Gastrocnemius medialis (tissue), 4 donors: Measurements from ENCODE around the gene VKORC1L1. TPM values are rescaled to one million over a fixed set of nuclear protein-coding genes. Genes with fewer than 3 reads are reported as not detected.
"Not testable (repeated sequence)": the region's sequence is repeated elsewhere in the genome, so short reads cannot be mapped to it uniquely, and the experiment has no call there.

Source experiments
- ATAC-seq, 2 donors: fragments of 150-250 bp; one replicate each; pipeline ENCODE4 v1.9.1; 2016
- DNase-seq, 2 donors: peaks; one replicate each; pipeline ENCODE4 v3.0.0-alpha.2; 2019
- H3K27ac ChIP-seq, 4 donors: fragments of 200-600 bp; sonication (generic); 1 replicate in 1 of 4; 2 replicates in 3 of 4; pipeline ENCODE4 v1.5.1; 2016 to 2018; ENCODE audit warnings: mild to moderate bottlenecking in 2 of 4, moderate library complexity in 1 of 4
- H3K27me3 ChIP-seq, 3 donors: fragments of 200-600 bp; sonication (generic) in 2 of 3; 1 replicate in 1 of 3; 2 replicates in 2 of 3; pipeline versions ENCODE4 v1.5.1 to v1.6.0; 2016 to 2019; ENCODE audit warnings: mild to moderate bottlenecking in 1 of 3, moderate library complexity in 1 of 3
- H3K36me3 ChIP-seq, 2 donors: fragments of 200-600 bp; sonication (generic) in 1 of 2; one replicate each; pipeline ENCODE4 v1.5.1; 2017 to 2018
- H3K4me1 ChIP-seq, 2 donors: fragments of 200-600 bp; sonication (generic) in 1 of 2; one replicate each; pipeline ENCODE4 v1.5.1; 2016 to 2017; ENCODE audit warnings: mild to moderate bottlenecking in 2 of 2
- H3K4me3 ChIP-seq, 4 donors: fragments of 200-600 bp; sonication (generic) in 3 of 4; 1 replicate in 1 of 4; 2 replicates in 3 of 4; pipeline ENCODE4 v1.5.1; 2016 to 2019; ENCODE audit warnings: mild to moderate bottlenecking in 2 of 4
- H3K9me3 ChIP-seq, 3 donors: fragments of 200-600 bp; sonication (generic) in 2 of 3; 1 replicate in 1 of 3; 2 replicates in 2 of 3; pipeline ENCODE4 v1.5.1; 2016 to 2019
- in situ Hi-C, 4 donors: fragments of 200-750 bp; cut with MboI; loops; one replicate each; pipeline versions ENCODE4 v1.15.0 to v1.8.0; 2017; ENCODE audit warnings: low sequenced_read_pairs in 4 of 4
- intact Hi-C: fragments of 100-400 bp; cut with DNase I; formaldehyde crosslinking; loops from one replicate; pipeline ENCODE4 v1.15.1; 2023; ENCODE audit warnings: low total_unique reads
- total RNA-seq, 4 donors: library from RNA; depleted of rRNA; stranded (reverse); fragments of >200 nt; gene quantifications; one replicate each; pipeline versions ENCODE4 v1.1.0 to v1.2.3, GENCODE V29; 2016

VKORC1L1 gene
- total RNA-seq, 4 donors from 2014 or later: 11.5 to 17.5 (median 14.9) TPM

DNA sequence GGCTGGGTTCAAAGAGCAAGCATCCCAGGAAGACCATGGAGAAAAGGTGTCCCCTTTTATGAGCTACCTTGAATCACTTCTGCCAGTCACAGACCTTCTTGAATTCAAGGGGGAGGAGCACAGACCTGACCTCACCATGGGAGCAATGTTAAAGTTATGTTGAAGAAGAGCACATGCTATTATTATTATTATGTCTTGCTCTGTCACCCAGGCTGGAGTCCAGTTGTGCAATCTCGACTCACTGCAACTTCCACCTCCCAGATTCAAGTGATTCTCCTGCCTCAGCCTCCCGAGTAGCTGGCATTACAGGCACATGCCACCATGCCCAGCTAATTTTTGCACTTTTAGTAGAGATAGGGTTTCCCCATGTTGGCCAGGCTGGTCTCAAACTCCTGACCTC, 5.2 kb upstream of the VKORC1L1 start:
- in situ Hi-C loops, intact Hi-C loops, H3K4me1 ChIP-seq: not testable (repeated sequence)

DNA sequence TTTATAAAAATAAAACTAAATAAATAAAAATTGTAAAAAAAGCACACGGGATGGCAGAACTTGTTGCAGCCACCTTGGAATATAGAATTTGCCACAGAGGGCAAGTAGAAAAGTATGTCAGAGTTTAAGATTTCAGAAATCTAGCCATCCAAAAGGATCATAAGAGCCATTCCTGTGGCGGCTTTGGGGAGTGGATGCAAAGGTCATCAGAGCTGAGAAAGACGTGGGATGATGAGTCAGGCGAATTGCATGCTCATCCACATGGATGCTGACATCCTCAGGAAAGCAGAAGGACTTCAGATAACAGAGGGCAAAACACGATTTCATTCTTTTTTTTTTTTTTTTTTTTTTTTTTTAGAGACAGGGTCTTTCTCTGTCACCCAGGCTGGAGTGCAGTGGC, 3.6 kb upstream of the VKORC1L1 start:
- not testable (repeated sequence) for DNase-seq

More for the DNA sequence above, 5.2 kb upstream of the VKORC1L1 start:
- not testable (repeated sequence) for H3K27ac ChIP-seq, H3K9me3 ChIP-seq, H3K4me3 ChIP-seq, H3K36me3 ChIP-seq, H3K27me3 ChIP-seq, DNase-seq, ATAC-seq

DNA sequence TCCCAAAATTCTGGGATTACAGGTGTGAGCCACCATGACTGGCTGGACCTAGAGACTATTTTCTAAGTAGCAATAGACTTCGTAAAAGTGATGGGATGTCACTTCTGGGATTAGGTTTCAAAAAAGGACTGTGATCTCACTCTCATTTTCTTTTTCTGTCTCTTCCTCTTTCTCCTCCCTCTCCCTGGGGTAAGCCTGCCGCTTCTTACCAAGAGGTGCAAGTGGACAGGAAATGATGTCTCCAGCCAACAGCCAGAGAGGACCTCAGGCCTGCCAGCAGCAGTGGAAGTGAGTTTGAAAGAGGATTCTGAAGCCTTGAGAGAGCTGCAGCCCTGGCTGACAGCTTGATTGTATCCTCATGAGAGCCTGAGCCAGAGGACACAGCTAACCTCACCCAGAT, 1.4 kb upstream of the VKORC1L1 start:
- in situ Hi-C loops, H3K27me3 ChIP-seq, ATAC-seq, H3K9me3 ChIP-seq, H3K36me3 ChIP-seq, H3K4me1 ChIP-seq, H3K4me3 ChIP-seq: not testable (repeated sequence)
- DNase-seq: peak in 1 of 2 donors; percentile 40
- intact Hi-C loops: loop anchor here (5.0 to 10.0 kb wide), 2 partner anchors 99 to 243 kb away; partner anchors contain the start of gene CRCP
- H3K27ac ChIP-seq: peak overlapping the region in 2 of 4 donors; percentile 4 to 20

More for the DNA sequence above, 3.6 kb upstream of the VKORC1L1 start:
- H3K4me3 ChIP-seq, H3K9me3 ChIP-seq, H3K36me3 ChIP-seq, H3K27ac ChIP-seq, H3K4me1 ChIP-seq, H3K27me3 ChIP-seq, ATAC-seq, in situ Hi-C loops, intact Hi-C loops: not testable (repeated sequence)

DNA sequence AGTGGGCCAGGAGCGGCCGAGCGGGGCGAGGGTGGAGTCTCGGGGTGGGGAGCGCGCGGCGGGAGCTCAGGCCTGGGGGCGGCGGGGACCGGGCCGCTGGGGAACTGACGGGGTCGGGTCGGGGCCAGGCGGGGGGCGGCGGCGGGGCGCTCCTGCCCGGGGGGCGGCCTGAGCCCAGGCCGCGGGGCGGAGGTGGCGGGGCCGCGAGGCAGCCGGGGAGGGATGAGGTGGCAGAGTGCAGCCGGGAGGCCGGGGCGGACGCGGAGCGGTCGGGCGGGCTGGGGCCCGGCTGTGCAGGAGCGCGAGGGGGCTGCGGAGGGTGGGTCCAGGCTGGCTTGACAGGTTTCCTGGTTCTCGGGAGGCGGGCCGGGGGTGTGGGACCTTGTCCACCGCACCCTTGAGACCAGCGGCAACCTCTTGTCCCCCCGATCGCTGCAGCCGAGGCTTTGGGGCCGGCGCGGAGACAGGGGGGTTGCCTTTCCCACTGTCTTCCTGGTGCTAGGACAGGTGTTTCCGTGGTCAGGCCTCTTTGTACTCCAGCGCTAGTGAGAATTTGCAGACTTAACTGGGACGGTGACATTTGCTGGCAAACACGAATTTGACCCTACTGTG, 814 bp downstream of the VKORC1L1 start:
- H3K27ac ChIP-seq: peak overlapping the region; percentile 84 to 93 (median 89)
- H3K9me3 ChIP-seq, H3K36me3 ChIP-seq, H3K4me1 ChIP-seq, in situ Hi-C loops, DNase-seq, H3K27me3 ChIP-seq: not testable (repeated sequence)
- peak overlapping the region; percentile 83 to 100 (median 96) for H3K4me3 ChIP-seq
- intact Hi-C loops: loop anchor here (2.0 to 10.0 kb wide), 4 partner anchors 101 to 241 kb away; partner anchors contain the start of genes CRCP and GUSB
- peak; percentile 26 to 29 for ATAC-seq

DNA sequence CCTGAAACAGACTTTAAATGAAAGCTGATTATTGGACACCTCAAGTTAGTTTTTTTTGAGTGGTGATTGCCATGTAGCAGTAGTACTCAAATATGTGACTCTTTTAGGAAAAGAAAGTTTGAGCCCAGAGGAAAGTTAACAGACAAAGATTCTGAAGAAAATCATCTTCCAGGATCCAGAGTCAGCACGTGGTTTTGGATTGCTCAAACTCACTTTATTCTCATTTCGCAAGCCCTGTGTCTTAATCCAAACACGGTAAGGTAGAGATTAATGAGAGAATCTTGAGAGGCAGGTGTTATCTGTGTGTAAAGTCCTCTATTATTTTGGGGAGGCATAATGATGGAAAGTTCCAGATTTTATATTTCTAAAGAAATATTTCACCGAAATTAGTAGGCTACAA, 2.8 kb downstream of the VKORC1L1 start:
- DNase-seq: not testable (repeated sequence)
- intact Hi-C loops: loop anchor here (10.0 kb wide), 1 partner anchor 239 kb away; the partner anchor contains the start of gene CRCP

DNA sequence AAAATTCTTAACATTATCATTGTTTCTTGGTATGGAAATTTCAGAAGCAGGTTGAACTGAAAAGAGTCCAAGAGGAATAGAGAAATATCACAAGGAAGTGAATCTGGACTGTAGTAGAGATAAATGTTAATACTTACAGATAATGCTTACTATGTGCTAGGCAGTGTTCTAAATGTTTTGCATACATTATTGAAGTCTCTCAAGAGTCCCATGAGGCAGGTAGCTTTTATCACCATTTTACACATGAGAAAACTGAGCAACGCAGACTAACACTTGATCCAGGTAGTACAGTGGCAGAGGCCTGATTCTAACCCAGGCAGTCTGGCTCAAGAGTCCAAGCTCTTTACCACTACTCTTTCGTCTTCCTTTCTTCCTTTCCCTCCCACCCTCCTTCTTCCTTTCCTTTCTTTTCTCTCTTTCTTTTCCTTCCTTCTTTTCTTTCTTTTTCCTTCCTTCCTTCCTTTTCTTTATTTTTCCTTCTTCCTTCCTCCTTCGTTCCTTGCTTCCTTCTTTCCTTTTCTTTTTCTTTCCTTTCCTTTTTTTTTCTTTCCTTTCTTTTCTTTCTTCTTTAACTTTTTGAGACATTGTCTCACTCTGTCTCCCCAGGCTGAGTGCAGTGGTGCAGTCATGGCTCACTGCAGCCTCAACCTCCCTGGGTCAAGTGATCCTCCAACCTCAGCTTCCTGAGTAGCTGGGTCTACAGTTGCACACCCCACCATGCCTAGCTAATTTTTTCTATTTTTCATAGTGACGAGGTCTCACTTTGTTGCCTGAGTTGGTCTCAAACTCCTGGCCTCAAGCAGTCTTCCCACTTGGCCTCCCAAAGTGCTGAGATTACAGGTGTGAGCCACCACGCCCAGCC, 6.6 kb downstream of the VKORC1L1 start:
- DNase-seq, ATAC-seq, H3K27me3 ChIP-seq, H3K9me3 ChIP-seq, H3K36me3 ChIP-seq, H3K27ac ChIP-seq, H3K4me3 ChIP-seq, H3K4me1 ChIP-seq, in situ Hi-C loops: not testable (repeated sequence)
- intact Hi-C loops: loop anchor here (10.0 kb wide), 1 partner anchor 235 kb away; the partner anchor contains the start of gene CRCP

More for the DNA sequence above, 2.8 kb downstream of the VKORC1L1 start:
- H3K36me3 ChIP-seq, H3K9me3 ChIP-seq, H3K4me1 ChIP-seq, H3K27ac ChIP-seq, H3K4me3 ChIP-seq, ATAC-seq, H3K27me3 ChIP-seq, in situ Hi-C loops: not testable (repeated sequence)

DNA sequence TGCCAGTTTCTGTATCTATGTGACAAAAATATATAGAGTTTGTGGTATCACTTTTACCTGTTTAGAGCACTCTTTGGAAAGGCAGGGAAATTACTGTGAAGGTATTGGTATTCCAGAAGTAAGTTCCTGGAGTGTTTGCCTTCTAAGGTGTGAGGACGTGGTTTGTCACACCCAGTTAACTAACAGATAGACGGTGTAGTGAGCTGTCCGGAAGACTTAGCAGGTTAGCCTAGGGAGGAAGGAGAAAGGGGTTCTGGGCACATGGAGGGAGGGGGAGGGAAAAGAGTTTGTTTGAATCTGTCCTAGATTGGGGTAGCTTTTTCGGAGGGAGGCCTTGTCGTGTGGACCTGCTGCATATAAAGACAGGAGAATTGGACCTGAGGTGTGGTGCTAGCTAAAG, 7.4 kb downstream of the VKORC1L1 start:
- H3K4me3 ChIP-seq, H3K27ac ChIP-seq, H3K4me1 ChIP-seq, in situ Hi-C loops, intact Hi-C loops, H3K36me3 ChIP-seq, H3K27me3 ChIP-seq, H3K9me3 ChIP-seq, DNase-seq, ATAC-seq: not testable (repeated sequence)

DNA sequence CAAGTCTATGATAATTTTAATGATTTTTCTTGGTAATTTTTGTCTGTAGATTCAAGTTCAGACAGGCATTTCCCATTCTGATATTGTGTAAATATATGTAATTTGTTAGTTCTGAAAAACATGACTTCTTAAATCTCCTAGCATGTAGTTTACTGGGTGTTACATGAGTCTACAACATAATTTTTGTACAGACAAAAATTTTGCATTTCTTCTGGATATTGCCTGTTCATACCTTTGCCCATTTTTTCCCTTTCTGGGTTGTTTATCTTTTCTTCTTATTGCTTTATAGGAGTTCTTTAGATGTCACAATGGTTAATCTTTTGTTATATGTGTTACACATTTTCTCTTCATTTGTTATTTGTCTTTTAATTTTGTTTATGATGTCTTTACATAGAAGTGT, 12.1 kb downstream of the VKORC1L1 start:
- ATAC-seq, DNase-seq, intact Hi-C loops, H3K9me3 ChIP-seq, H3K27me3 ChIP-seq, H3K4me3 ChIP-seq, in situ Hi-C loops, H3K36me3 ChIP-seq: not testable (repeated sequence)
- Histone ChIP-seq H3K27ac (peak overlapping the region in 1 of 4 donors; percentile 58), H3K4me1 (peaks cover 7 to 11% of the 10 kb centered on the region in 2 donors)

DNA sequence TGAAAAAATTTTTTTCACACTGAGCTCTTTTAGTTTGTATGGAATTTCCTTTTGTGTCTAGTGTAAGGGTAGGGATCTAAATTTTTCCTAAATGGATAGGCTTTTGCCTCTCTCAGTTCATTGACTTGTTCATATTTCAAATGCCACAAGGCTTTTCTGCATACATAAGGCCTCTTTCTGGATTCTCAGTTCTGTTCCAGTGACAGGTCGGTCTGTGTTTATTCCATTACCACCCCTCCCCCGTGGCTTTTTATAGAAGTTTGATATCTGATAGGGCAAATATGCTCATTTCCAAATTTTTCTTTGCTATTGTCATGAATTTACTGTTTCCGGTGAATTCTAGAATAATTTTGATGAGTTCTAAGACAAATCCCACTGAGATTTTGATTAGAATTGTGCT, 12.7 kb downstream of the VKORC1L1 start:
- H3K36me3 ChIP-seq, H3K9me3 ChIP-seq, intact Hi-C loops, DNase-seq, H3K27me3 ChIP-seq, in situ Hi-C loops: not testable (repeated sequence)
- peak in 1 of 2 donors; percentile 36 for ATAC-seq
- H3K27ac ChIP-seq: peak overlapping the region in 3 of 4 donors; percentile 40 to 58 (median 43)
- H3K4me3 ChIP-seq: peak overlapping the region in 1 of 4 donors; percentile 2
- H3K4me1 ChIP-seq: peaks cover 7 to 11% of the 10 kb centered on the region in 2 donors

DNA sequence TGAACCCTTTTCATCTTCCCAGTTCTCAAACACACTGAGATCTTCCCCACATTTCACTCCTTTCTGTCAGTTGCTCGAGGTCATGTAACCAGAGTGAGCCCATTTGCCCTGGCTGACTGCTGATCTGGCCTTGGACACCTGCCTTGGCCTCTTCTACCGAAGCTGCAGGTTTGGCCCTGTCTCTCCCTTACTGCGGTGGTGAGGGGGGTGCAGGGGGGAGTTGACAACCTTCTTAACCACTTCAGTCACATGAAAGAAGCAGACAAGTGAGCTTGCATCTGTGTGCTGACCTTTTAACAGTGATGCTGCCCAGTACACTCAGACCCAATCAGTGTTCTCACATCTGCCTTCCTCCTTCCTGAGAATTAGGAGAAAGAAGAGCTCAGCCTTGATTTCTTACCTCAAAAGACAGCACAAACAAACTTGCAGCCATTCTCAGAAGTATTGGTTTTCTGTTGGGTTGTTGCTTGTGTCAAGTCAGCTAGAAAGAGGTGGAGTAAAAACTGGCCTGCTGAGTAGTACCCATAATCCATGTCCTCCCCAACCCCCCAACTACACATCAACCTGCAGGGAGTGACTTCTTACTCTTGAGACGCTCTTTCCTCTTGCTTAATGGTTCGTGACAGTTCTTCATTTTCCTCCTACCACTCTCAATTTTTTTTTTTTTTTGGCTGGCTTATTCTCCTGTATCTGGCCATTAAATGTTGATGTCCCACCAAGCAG, 15.7 kb downstream of the VKORC1L1 start:
- H3K4me1 ChIP-seq: peaks cover 18 to 23% of the 10 kb centered on the region in 2 donors
- H3K36me3 ChIP-seq, H3K27me3 ChIP-seq, DNase-seq, ATAC-seq, H3K27ac ChIP-seq, H3K9me3 ChIP-seq, intact Hi-C loops, H3K4me3 ChIP-seq, in situ Hi-C loops: not testable (repeated sequence)

DNA sequence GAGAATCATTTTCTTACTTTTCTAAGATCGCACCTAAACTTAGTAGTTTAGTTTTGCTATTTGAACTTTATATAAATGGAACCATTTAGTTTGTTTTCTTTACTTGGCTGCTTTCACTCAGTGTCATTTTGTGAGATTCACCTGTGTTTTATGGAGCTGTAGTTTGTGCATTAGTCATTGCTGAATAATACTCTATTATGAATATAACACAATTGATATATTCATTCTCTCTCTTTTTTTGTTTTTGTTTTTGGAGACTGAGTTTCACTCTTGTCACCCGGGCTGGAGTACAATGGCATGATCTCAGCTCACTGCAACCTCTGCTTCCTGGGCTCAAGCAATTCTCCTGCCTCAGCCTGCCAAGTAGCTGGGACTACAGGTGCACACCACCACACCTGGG, 16.8 kb downstream of the VKORC1L1 start:
- ATAC-seq, intact Hi-C loops, DNase-seq, H3K4me3 ChIP-seq, H3K27ac ChIP-seq, H3K9me3 ChIP-seq, H3K36me3 ChIP-seq, H3K27me3 ChIP-seq, in situ Hi-C loops: not testable (repeated sequence)
- H3K4me1 ChIP-seq: peaks cover 18 to 23% of the 10 kb centered on the region in 2 donors
